Raji (cell line): ENCODE measurements around the gene GCDH.

Experiments used
- POLR2A ChIP-seq: IDR thresholded peaks from 2 replicates; pipeline ENCODE4 v1.6.1; 2011; ENCODE audit warnings: low read depth, low read length, control low read depth; ENCODE audit not compliant: insufficient read depth

GCDH gene

DNA sequence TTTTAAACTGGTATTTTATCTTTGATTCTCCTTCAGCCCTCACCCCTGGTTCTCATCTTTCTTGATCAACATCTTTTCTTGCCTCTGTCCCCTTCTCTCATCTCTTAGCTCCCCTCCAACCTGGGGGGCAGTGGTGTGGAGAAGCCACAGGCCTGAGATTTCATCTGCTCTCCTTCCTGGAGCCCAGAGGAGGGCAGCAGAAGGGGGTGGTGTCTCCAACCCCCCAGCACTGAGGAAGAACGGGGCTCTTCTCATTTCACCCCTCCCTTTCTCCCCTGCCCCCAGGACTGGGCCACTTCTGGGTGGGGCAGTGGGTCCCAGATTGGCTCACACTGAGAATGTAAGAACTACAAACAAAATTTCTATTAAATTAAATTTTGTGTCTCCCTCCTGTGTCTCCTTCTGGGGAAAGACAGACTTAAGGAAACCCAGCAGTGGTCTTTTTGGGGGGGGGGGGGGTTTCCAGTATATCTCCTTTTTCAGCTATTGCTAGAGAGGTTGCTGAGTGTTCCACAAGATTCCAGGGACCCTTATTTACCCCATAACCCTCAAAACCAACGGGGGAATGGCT, 53.2 kb downstream of the GCDH start:
- TF ChIP-seq POLR2A, result no peak

GRCh38 chr19:12945479-12946091, 54.6 kb downstream of the GCDH start, which contains the start of gene RAD23A:
Gene RAD23A, plus strand, starts transcription at chr19:12945862. Its CDS starts 87 bp downstream, at chr19:12945949.
- TF ChIP-seq POLR2A, result peak; percentile 95

GRCh38 chr19:12946092-12946721, 55.2 kb downstream of the GCDH start:
- no peak for TF ChIP-seq POLR2A

DNA sequence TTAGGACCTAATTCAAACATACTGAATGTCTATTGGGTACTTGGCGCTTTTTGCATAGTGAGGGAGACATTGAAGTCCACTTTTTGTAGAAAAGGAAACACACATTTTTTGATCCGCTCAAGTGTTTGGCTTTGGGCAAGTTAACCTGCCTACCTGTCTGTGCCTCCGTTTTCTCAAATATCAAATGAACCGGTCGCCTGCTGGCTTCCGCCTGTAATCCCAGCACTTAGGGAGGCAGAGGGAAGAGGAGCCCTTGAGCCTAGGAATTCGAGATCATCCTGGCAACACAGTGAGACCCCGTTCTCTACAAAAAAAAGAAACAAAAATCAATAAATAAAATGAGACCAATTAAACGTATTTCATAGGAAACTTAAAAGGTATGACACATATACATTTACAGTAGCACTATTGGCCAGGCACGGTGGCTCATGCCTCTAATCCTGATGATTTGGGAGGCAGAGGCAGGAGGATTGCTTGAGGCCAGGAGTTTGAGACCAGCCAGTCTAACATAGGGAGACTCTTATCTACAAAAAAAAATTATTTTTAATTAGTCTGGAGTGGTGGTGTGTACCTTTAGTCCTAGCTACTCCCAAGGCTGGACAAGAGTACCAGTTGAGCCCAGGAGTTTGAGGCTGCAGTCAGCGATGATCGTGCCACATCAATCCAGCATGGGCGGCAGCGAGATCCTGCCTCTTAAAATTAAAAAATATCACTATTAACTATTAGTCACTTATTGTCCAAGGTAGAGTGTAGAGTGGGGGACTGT, 56.0 kb downstream of the GCDH start:
- TF ChIP-seq POLR2A, result no peak

DNA sequence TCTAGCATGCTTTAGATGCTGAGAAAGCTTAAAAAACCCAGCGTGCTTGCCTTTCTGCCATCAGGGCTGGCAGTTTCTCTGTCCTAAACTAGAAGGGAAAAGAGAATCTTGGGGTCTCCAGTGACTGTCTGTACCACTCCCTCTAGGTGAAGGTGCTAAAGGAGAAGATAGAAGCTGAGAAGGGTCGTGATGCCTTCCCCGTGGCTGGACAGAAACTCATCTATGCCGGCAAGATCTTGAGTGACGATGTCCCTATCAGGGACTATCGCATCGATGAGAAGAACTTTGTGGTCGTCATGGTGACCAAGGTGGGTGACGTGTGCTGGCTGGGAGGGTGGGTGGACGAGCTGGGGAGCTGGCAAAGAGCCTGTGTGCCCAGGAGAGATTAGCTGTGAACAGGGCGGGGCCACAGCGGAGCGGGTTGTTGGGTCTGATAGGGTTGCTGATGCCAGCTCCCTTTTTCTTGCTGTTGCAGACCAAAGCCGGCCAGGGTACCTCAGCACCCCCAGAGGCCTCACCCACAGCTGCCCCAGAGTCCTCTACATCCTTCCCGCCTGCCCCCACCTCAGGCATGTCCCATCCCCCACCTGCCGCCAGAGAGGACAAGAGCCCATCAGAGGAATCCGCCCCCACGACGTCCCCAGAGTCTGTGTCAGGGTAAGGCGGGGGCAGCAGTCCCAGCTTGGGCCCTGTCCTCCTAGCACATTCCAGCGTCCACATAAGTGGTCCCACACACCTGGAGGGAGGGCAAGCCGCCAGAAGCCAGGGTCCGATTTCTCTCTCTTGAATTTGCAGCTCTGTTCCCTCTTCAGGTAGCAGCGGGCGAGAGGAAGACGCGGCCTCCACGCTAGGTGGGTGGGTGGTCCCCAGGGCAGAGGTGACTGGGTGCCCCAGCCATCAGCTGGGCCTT, 57.0 kb downstream of the GCDH start:
- TF ChIP-seq POLR2A, result no peak

DNA sequence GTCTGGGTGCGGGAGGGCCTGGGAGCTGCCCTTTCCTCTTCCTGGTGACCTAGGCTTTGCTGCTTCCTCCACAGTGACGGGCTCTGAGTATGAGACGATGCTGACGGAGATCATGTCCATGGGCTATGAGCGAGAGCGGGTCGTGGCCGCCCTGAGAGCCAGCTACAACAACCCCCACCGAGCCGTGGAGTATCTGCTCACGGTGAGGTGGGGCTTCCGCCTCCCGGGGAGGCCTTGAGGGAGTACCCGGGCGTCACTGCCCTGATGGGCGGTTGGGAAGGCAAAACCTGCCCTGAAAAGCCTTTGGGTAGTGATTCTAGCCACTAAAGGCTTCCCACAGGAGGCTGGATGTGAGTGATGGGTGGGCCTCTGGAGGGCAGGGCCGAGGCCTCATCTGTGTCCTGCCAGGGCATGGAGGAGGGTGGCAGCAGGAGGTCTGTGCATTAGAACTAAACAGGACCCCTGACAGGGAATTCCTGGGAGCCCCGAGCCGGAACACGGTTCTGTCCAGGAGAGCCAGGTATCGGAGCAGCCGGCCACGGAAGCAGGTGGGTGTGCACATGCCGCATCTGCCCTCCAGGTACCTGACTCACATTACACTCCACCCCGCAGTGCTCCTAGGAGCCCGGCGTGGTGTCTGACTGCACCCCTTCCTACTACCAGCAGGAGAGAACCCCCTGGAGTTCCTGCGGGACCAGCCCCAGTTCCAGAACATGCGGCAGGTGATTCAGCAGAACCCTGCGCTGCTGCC, 57.8 kb downstream of the GCDH start:
- TF ChIP-seq POLR2A, result no peak
